Mesenchymal stem cell (in vitro differentiated cells and primary cell): Measurements from ENCODE around the gene STK32B.

Experiments used
- DNase-seq: peaks from one replicate; pipeline ENCODE4 v3.0.0-alpha.2; 2013
- H2AFZ ChIP-seq: one replicate; pipeline ENCODE4 v1.6.1; 2013; ENCODE audit warnings: low read depth, mild to moderate bottlenecking, control low read depth, inconsistent platforms, low read length, moderate library complexity
- H2AK5ac ChIP-seq: 2 replicates; pipeline ENCODE4 v1.6.1; 2013; ENCODE audit warnings: low read length, moderate library complexity, mild to moderate bottlenecking, inconsistent platforms; ENCODE audit not compliant: severe bottlenecking
- H2BK120ac ChIP-seq: one replicate; pipeline ENCODE4 v1.6.1; 2013; ENCODE audit warnings: low read depth, mild to moderate bottlenecking, inconsistent platforms, low read length, moderate library complexity
- H2BK12ac ChIP-seq, 2 experiments: one replicate each; pipeline ENCODE4 v1.6.1; 2013; ENCODE audit warnings: inconsistent platforms in 2 of 2, low read length in 2 of 2, mild to moderate bottlenecking in 2 of 2, moderate library complexity in 2 of 2, control low read depth in 1 of 2
- H2BK15ac ChIP-seq: one replicate; pipeline ENCODE4 v1.6.1; 2013; ENCODE audit warnings: mild to moderate bottlenecking, low read depth, inconsistent platforms; ENCODE audit not compliant: poor library complexity, severe bottlenecking
- H2BK5ac ChIP-seq: 2 replicates; pipeline ENCODE4 v1.6.1; 2013; ENCODE audit warnings: low read depth, mild to moderate bottlenecking, low read length, control low read depth, inconsistent platforms; ENCODE audit not compliant: poor library complexity, severe bottlenecking
- H3K14ac ChIP-seq, 2 experiments: one replicate each; pipeline ENCODE4 v1.6.1; 2013; ENCODE audit warnings: inconsistent platforms in 2 of 2, low read length in 2 of 2, control low read depth in 1 of 2, mild to moderate bottlenecking in 1 of 2, moderate library complexity in 1 of 2
- H3K18ac ChIP-seq, 2 experiments: one replicate each; pipeline ENCODE4 v1.6.1; 2013; ENCODE audit warnings: inconsistent platforms in 2 of 2, low read length in 2 of 2, control low read depth in 1 of 2, low read depth in 1 of 2, mild to moderate bottlenecking in 1 of 2
- H3K23ac ChIP-seq, 2 experiments: one replicate each; pipeline ENCODE4 v1.6.1; 2013; ENCODE audit warnings: inconsistent platforms in 2 of 2, low read length in 2 of 2, mild to moderate bottlenecking in 2 of 2, moderate library complexity in 2 of 2, control low read depth in 1 of 2
- H3K27ac ChIP-seq: 2 replicates; pipeline ENCODE4 v1.5.1; 2013; ENCODE audit warnings: mild to moderate bottlenecking, moderate library complexity, low read length, control low read depth, inconsistent platforms; ENCODE audit not compliant: poor library complexity, severe bottlenecking
- H3K27me3 ChIP-seq, 2 experiments: 2 replicates each; pipeline versions ENCODE4 v1.6.1 to v1.7.0; 2013; ENCODE audit warnings: low read length in 2 of 2, mild to moderate bottlenecking in 2 of 2, moderate library complexity in 2 of 2, control low read depth in 1 of 2, inconsistent platforms in 1 of 2; ENCODE audit not compliant: control insufficient read depth in 1 of 2, insufficient read depth in 1 of 2
- H3K36me3 ChIP-seq, 2 experiments: 2 replicates each; pipeline versions ENCODE4 v1.6.1 to v1.7.0; 2013; ENCODE audit warnings: low read length in 2 of 2, control low read depth in 1 of 2, inconsistent platforms in 1 of 2, low read depth in 1 of 2, mild to moderate bottlenecking in 1 of 2; ENCODE audit not compliant: insufficient read depth in 2 of 2, control insufficient read depth in 1 of 2
- H3K4ac ChIP-seq, 2 experiments: one replicate each; pipeline ENCODE4 v1.6.1; 2013; ENCODE audit warnings: inconsistent platforms in 2 of 2, low read length in 2 of 2, mild to moderate bottlenecking in 2 of 2, moderate library complexity in 2 of 2, control low read depth in 1 of 2, low read depth in 1 of 2
- H3K4me1 ChIP-seq: 2 replicates; pipeline ENCODE4 v1.6.1; 2013; ENCODE audit warnings: low read depth, low read length, control low read depth; ENCODE audit not compliant: control insufficient read depth, insufficient read depth
- H3K4me2 ChIP-seq: 2 replicates; pipeline ENCODE4 v1.6.1; 2013; ENCODE audit warnings: low read length, mild to moderate bottlenecking, inconsistent platforms; ENCODE audit not compliant: poor library complexity, severe bottlenecking
- H3K4me3 ChIP-seq, 2 experiments: 2 replicates each; pipeline versions ENCODE4 v1.5.1 to v1.7.0; 2013; ENCODE audit warnings: low read length in 2 of 2, mild to moderate bottlenecking in 2 of 2, control low read depth in 1 of 2, low read depth in 1 of 2; ENCODE audit not compliant: insufficient read depth in 1 of 2
- H3K79me1 ChIP-seq: replicated peaks from 2 replicates; pipeline ENCODE4 v1.6.1; 2013; ENCODE audit warnings: mild to moderate bottlenecking, control low read depth, low read length, inconsistent platforms; ENCODE audit not compliant: poor library complexity, severe bottlenecking
- H3K9ac ChIP-seq: 2 replicates; pipeline ENCODE4 v1.7.0; 2013; ENCODE audit warnings: mild to moderate bottlenecking, low read length, moderate library complexity
- H3K9me3 ChIP-seq: 2 replicates; pipeline ENCODE4 v1.7.0; 2013; ENCODE audit warnings: mild to moderate bottlenecking, low read length; ENCODE audit not compliant: control insufficient read depth
- H4K8ac ChIP-seq: one replicate; pipeline ENCODE4 v1.6.1; 2013; ENCODE audit warnings: inconsistent platforms, mild to moderate bottlenecking, low read length, moderate library complexity
- H4K91ac ChIP-seq: one replicate; pipeline ENCODE4 v1.6.1; 2013; ENCODE audit warnings: mild to moderate bottlenecking, low read length, inconsistent platforms
- WGBS: methylation state at CpG from one replicate; pipeline ENCODE4 v1.1.7; 2013; ENCODE audit warnings: mixed read lengths; 5-methylcytosine and 5-hydroxymethylcytosine counted together

The STK32B gene

DNA sequence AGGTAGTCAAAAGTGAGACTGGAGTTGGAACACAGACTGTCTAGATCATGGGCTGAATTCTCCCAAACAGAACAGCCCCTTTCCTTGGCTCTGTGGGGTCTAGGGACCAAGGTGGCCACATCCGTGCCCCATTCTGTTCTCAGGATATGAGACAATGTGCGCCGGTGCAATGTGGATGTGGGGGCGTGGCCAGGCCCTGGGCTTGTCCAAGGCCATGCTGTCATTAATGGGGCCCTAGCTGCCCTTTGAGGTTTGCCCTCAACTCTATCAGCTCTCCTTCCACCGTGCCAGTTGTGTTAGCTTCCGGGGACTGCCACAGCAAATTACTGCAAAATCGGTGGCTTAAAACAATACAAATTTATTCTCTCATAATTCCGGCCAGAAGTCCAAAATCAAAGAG lies 344.5 kb downstream of the STK32B start:
- H2BK15ac ChIP-seq: no peak overlapping the region
- no peaks in the 10 kb centered on the region for H3K36me3 ChIP-seq
- H3K18ac ChIP-seq: no peak overlapping the region
- no peak overlapping the region for H2BK12ac ChIP-seq
- H3K27ac ChIP-seq: no peak overlapping the region
- H3K4me1 ChIP-seq: peaks cover 4% of the 10 kb centered on the region
- H3K23ac ChIP-seq: no peak overlapping the region
- no peak overlapping the region for H4K91ac ChIP-seq
- H3K79me1 ChIP-seq: no peaks in the 10 kb centered on the region
- H3K4me2 ChIP-seq: no peak overlapping the region
- H3K14ac ChIP-seq: no peak overlapping the region
- no peak overlapping the region for H3K4me3 ChIP-seq
- H3K9ac ChIP-seq: no peak overlapping the region
- no peak overlapping the region for H4K8ac ChIP-seq
- no peak overlapping the region for H3K4ac ChIP-seq
- no peak overlapping the region for H2AK5ac ChIP-seq
- no peak for DNase-seq
- H2BK5ac ChIP-seq: no peak overlapping the region
- no peaks in the 10 kb centered on the region for H3K27me3 ChIP-seq
- WGBS: 91% methylated on average over 8 of the region's 8 CpGs
- no peak overlapping the region for H2BK120ac ChIP-seq
- H2AFZ ChIP-seq: no peak overlapping the region
- H3K9me3 ChIP-seq: no peaks in the 10 kb centered on the region

DNA sequence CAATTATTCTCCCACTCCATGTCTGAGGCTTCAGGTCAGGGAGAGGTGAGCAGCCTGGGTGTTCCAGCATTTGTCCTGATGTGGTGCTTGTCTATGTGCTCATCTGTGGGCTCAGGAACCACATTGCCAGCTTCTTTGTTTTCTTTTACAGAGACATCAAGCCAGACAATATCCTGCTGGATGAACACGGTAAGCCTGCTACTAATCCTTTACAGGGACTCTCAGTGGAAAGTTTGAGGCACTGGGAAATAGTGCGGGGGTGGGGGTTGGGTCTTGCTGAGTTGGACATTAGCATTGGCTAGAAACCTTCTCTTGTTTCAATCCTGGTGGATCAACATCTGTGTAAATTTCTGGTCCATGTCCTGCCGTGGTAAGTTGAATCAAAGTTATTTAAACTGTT lies 346.8 kb downstream of the STK32B start:
- DNase-seq: no peak
- H3K4ac ChIP-seq: no peak overlapping the region
- H2BK12ac ChIP-seq: no peak overlapping the region
- H3K18ac ChIP-seq: no peak overlapping the region
- no peaks in the 10 kb centered on the region for H3K27me3 ChIP-seq
- H2BK15ac ChIP-seq: no peak overlapping the region
- H3K9me3 ChIP-seq: peaks cover 10% of the 10 kb centered on the region
- H3K4me1 ChIP-seq: peaks cover 4% of the 10 kb centered on the region
- H2BK120ac ChIP-seq: no peak overlapping the region
- no peak overlapping the region for H2BK5ac ChIP-seq
- H3K4me2 ChIP-seq: no peak overlapping the region
- no peak overlapping the region for H3K23ac ChIP-seq
- peaks cover 0 to 3% of the 10 kb centered on the region in 2 experiments for H3K36me3 ChIP-seq
- H2AK5ac ChIP-seq: no peak overlapping the region
- no peak overlapping the region for H3K27ac ChIP-seq
- no peak overlapping the region for H4K8ac ChIP-seq
- H3K79me1 ChIP-seq: no peaks in the 10 kb centered on the region
- 84% methylated on average over 3 of the region's 3 CpGs for whole genome bisulfite sequencing
- H3K9ac ChIP-seq: no peak overlapping the region
- no peak overlapping the region for H3K4me3 ChIP-seq
- no peak overlapping the region for H3K14ac ChIP-seq
- H4K91ac ChIP-seq: no peak overlapping the region
- H2AFZ ChIP-seq: no peak overlapping the region

DNA sequence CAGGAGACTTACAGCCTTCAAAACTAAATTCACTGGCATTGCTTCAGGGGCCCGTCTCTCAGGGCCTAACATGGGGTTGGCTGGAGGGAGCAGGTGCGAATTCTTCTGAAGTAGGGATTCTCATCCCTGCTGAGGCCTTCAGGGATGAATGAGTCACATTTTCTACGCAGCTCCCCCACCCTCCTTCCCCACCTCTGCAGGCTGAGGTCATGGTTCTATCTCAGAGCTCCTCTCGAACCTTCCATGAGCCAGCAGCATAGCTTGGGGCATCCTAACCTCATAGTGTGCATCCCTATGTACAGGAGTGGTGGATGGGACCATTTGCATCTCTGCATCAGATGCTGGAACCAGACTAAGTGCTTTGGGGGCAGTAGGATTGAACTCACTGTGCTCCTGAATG lies 347.8 kb downstream of the STK32B start:
- H3K79me1 ChIP-seq: no peaks in the 10 kb centered on the region
- H3K27ac ChIP-seq: no peak overlapping the region
- no peak overlapping the region for H2BK15ac ChIP-seq
- H3K23ac ChIP-seq: no peak overlapping the region
- no peak overlapping the region for H2BK5ac ChIP-seq
- H3K4ac ChIP-seq: no peak overlapping the region
- peaks cover 10% of the 10 kb centered on the region for H3K9me3 ChIP-seq
- H2BK120ac ChIP-seq: no peak overlapping the region
- DNase-seq: peak; percentile 13
- WGBS: 52% methylated on average over 4 of the region's 4 CpGs
- H3K4me1 ChIP-seq: peaks cover 4% of the 10 kb centered on the region
- H2AK5ac ChIP-seq: no peak overlapping the region
- H4K8ac ChIP-seq: no peak overlapping the region
- no peak overlapping the region for H3K9ac ChIP-seq
- no peak overlapping the region for H3K4me3 ChIP-seq
- H3K36me3 ChIP-seq: peaks cover 0 to 3% of the 10 kb centered on the region in 2 experiments
- no peak overlapping the region for H3K4me2 ChIP-seq
- H3K18ac ChIP-seq: no peak overlapping the region
- H3K14ac ChIP-seq: no peak overlapping the region
- H3K27me3 ChIP-seq: no peaks in the 10 kb centered on the region
- H2AFZ ChIP-seq: no peak overlapping the region
- no peak overlapping the region for H4K91ac ChIP-seq
- no peak overlapping the region for H2BK12ac ChIP-seq

DNA sequence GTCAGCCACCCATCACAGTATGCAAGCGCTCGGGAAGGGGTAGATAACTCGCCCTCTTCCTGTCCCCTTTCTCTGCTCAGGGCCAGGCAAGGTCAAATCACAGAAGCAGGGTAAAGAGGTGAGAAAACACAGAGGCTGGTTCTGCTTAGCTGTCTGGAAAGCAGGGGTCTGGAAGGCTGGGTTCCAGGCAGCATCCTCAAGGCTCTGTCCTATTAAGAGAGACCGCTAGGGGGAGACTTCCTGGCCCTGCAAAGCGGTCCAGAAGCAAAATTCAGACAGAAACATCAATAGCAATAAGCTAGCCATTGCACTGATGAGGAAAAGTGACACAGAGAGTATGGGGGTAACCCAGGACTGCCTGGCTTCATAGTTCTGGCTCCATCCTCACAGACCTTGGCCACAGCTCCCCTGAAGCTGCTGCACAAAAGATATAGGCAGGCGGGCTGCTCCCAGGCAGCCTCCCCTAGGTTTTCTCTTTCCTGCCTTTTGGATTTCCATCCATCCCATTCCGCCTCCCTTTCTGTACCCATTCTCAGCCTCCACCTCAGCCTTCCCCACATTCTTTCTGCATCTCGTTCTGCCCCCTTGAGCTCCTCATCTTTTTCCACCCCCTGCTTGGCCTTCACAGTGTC lies 348.6 kb downstream of the STK32B start:
- Histone ChIP-seq H3K4ac (no peak overlapping the region), H2AK5ac (no peak overlapping the region), H3K14ac (no peak overlapping the region), H3K36me3 (peaks cover 0 to 3% of the 10 kb centered on the region in 2 experiments), H2BK12ac (no peak overlapping the region), H3K27me3 (no peaks in the 10 kb centered on the region), H3K9ac (no peak overlapping the region), H2AFZ (no peak overlapping the region), H3K4me2 (no peak overlapping the region), H3K23ac (no peak overlapping the region), H2BK5ac (no peak overlapping the region), H3K9me3 (peaks cover 10% of the 10 kb centered on the region), H3K27ac (no peak overlapping the region), H4K91ac (no peak overlapping the region), H2BK15ac (no peak overlapping the region), H3K4me1 (peaks cover 4% of the 10 kb centered on the region), H3K18ac (no peak overlapping the region), H2BK120ac (no peak overlapping the region), H3K79me1 (no peaks in the 10 kb centered on the region), H4K8ac (no peak overlapping the region), H3K4me3 (no peak overlapping the region)
- WGBS: 57% methylated on average over 8 of the region's 8 CpGs
- peak; percentile 29 for DNase-seq
